Esophagus squamous epithelium (tissue), 5 donors: ENCODE results near the gene KCND1. TPM values are rescaled to one million over a fixed set of nuclear protein-coding genes. Genes with fewer than 3 reads are reported as not detected.

Experiments used
- DNase-seq: peaks from one replicate; lab custom pipeline; 2025; lab: John Stamatoyannopoulos, UW
- H3K27ac ChIP-seq, 4 donors: fragments of 200-600 bp; sonication (generic); one replicate each; pipeline ENCODE4 v1.5.1; 2016 to 2019; ENCODE audit warnings: mild to moderate bottlenecking in 1 of 4
- H3K27me3 ChIP-seq, 4 donors: fragments of 200-600 bp; sonication (generic); 1 replicate in 3 of 4; 2 replicates in 1 of 4; pipeline versions ENCODE4 v1.5.1 to v1.6.0; 2017 to 2021; ENCODE audit warnings: antibody characterized with exemption in 1 of 4
- H3K36me3 ChIP-seq, 3 donors: fragments of 200-600 bp; sonication (generic); one replicate each; pipeline ENCODE4 v1.5.1; 2016 to 2019
- H3K4me1 ChIP-seq, 3 donors: fragments of 200-600 bp; sonication (generic); one replicate each; pipeline ENCODE4 v1.5.1; 2017 to 2019
- H3K4me3 ChIP-seq, 4 donors: fragments of 200-600 bp; sonication (generic); 1 replicate in 3 of 4; 2 replicates in 1 of 4; pipeline ENCODE4 v1.5.1; 2016 to 2019; ENCODE audit warnings: mild to moderate bottlenecking in 2 of 4, moderate library complexity in 1 of 4
- H3K9me3 ChIP-seq, 3 donors: fragments of 200-600 bp; sonication (generic); one replicate each; pipeline ENCODE4 v1.5.1; 2016 to 2019
- CTCF ChIP-seq, 6 experiments: fragments of 450-650 bp in 4 of 6; fragments of 200-600 bp in 2 of 6; sonication (generic) in 2 of 6; IDR thresholded peaks; one replicate each; pipeline ENCODE4 v1.5.1; 2016 to 2019; ENCODE audit warnings: antibody characterized with exemption in 6 of 6, mild to moderate bottlenecking in 4 of 6, moderate library complexity in 4 of 6
- POLR2A ChIP-seq, 4 donors: fragments of 450-650 bp; IDR thresholded peaks; one replicate each; pipeline ENCODE4 v1.6.1; 2017; ENCODE audit warnings: antibody characterized with exemption in 4 of 4, mild to moderate bottlenecking in 4 of 4, moderate library complexity in 3 of 4
- WGBS, 2 donors: methylation state at CpG; one replicate each; pipeline ENCODE4 v1.1.5; 2018; 5-methylcytosine and 5-hydroxymethylcytosine counted together
- intact Hi-C: fragments of 100-400 bp; cut with DNase I; formaldehyde crosslinking; loops from one replicate; pipeline ENCODE4 v1.15.0; 2022
- total RNA-seq, 4 donors: library from RNA; depleted of rRNA; stranded (reverse); fragments of >200 nt; gene quantifications; one replicate each; pipeline ENCODE4 v1.1.0, GENCODE V29; 2016
- donor health status: DM: yes; HTN: yes; CAD: no.

KCND1 gene
- total RNA-seq, 4 donors from 2014 or later = 0.04 to 0.57 (median 0.53) TPM; not detected in 1

GRCh38 chrX:48940404-48940955 lies 31.2 kb downstream of the KCND1 start:
- peak overlapping the region in 1 of 4 donors; percentile 68 for H3K27ac ChIP-seq
- H3K27me3 ChIP-seq = no peaks in the 10 kb centered on the region
- DNase-seq = no peak
- peaks cover 0 to 54% (median 0%) of the 10 kb centered on the region in 3 donors for H3K36me3 ChIP-seq
- peaks cover 0 to 36% (median 4%) of the 10 kb centered on the region in 3 donors for H3K4me1 ChIP-seq
- H3K9me3 ChIP-seq = no peaks in the 10 kb centered on the region
- intact Hi-C loops = no loop called here
- no peak for TF ChIP-seq POLR2A (IDR thresholded peaks at IDR 0.05)
- 88 to 100% methylated on average over 1 of the region's 2 CpGs for WGBS, 2 donors
- no peak overlapping the region for H3K4me3 ChIP-seq

- intact Hi-C loops = no loop called here
Measured at GRCh38 chrX:48939524-48940228, 32.0 kb downstream of the KCND1 start.

GRCh38 chrX:48938721-48939425 lies 32.8 kb downstream of the KCND1 start:
- intact Hi-C loops = no loop called here
- peak overlapping the region in 2 of 4 donors; percentile 50 to 69 for H3K27ac ChIP-seq
- 44 to 80% methylated on average over 1 of the region's 1 CpG for WGBS, 2 donors
- no peaks in the 10 kb centered on the region for H3K27me3 ChIP-seq
- H3K4me1 ChIP-seq = peaks cover 0 to 36% (median 4%) of the 10 kb centered on the region in 3 donors
- DNase-seq = no peak
- H3K4me3 ChIP-seq = no peak overlapping the region
- TF ChIP-seq CTCF (IDR thresholded peaks at IDR 0.05) (no peak), POLR2A (IDR thresholded peaks at IDR 0.05) (no peak)
- peaks cover 0 to 64% (median under 1%) of the 10 kb centered on the region in 3 donors for H3K36me3 ChIP-seq
- no peaks in the 10 kb centered on the region for H3K9me3 ChIP-seq

More at GRCh38 chrX:48939524-48940228, 32.0 kb downstream of the KCND1 start:
- Histone ChIP-seq H3K9me3 (no peaks in the 10 kb centered on the region), H3K4me3 (no peak overlapping the region), H3K27ac (peak overlapping the region in 2 of 4 donors; percentile 42 to 69), H3K4me1 (peaks cover 0 to 36% (median 4%) of the 10 kb centered on the region in 3 donors), H3K36me3 (peaks cover 0 to 60% (median 0%) of the 10 kb centered on the region in 3 donors), H3K27me3 (no peaks in the 10 kb centered on the region)
- DNase-seq = no peak
- TF ChIP-seq POLR2A (IDR thresholded peaks at IDR 0.05) (peak in 1 of 4 donors; percentile 14), CTCF (IDR thresholded peaks at IDR 0.05) (no peak)
- WGBS, 2 donors = 50 to 55% methylated on average over 1 to 3 of the region's 3 CpGs

GRCh38 chrX:48937054-48937907 lies 34.4 kb downstream of the KCND1 start:
- H3K4me1 ChIP-seq = peaks cover 0 to 36% (median 4%) of the 10 kb centered on the region in 3 donors
- H3K9me3 ChIP-seq = no peaks in the 10 kb centered on the region
- H3K27ac ChIP-seq = peak overlapping the region in 2 of 4 donors; percentile 50 to 72
- peak; percentile 49 for DNase-seq
- no peak overlapping the region for H3K4me3 ChIP-seq
- TF ChIP-seq POLR2A (IDR thresholded peaks at IDR 0.05) (peak in 1 of 4 donors; percentile 35), CTCF (IDR thresholded peaks at IDR 0.05) (no peak)
- intact Hi-C loops = no loop called here
- peaks cover 0 to 75% (median 5%) of the 10 kb centered on the region in 3 donors for H3K36me3 ChIP-seq
- H3K27me3 ChIP-seq = no peaks in the 10 kb centered on the region
- 40 to 41% methylated on average over 1 to 9 of the region's 9 CpGs for WGBS, 2 donors
